GM23338 (cell line): ENCODE measurements around the gene MAVS. TPM values are rescaled to one million over a fixed set of nuclear protein-coding genes. Genes with fewer than 3 reads are reported as not detected.

ENCODE experiments used
- ATAC-seq: fragments of 200-7000 bp; cut with Tn5 transposase; 3 replicates; pipeline ENCODE4 v1.9.1; 2020
- DNase-seq: peaks from one replicate; pipeline ENCODE4 v3.0.0-alpha.2; 2015; ENCODE audit warnings: low spot score
- H2AFZ ChIP-seq: fragments of 200-600 bp; sonication (generic); 2 replicates; pipeline ENCODE4 v1.8.0; 2016; ENCODE audit warnings: antibody characterized with exemption, mild to moderate bottlenecking, moderate library complexity
- H3F3A ChIP-seq: fragments of 200-600 bp; sonication (generic); replicated peaks from 2 replicates; pipeline ENCODE4 v1.8.0; 2017; ENCODE audit warnings: antibody characterized with exemption, mixed run types, low read depth
- H3K27ac ChIP-seq: fragments of 200-600 bp; sonication (generic); 2 replicates; pipeline ENCODE4 v1.6.1; 2016; ENCODE audit warnings: low read depth
- H3K27me3 ChIP-seq: fragments of 200-600 bp; sonication (generic); 2 replicates; pipeline ENCODE4 v1.8.0; 2016; ENCODE audit warnings: mild to moderate bottlenecking, mixed run types, moderate library complexity; ENCODE audit not compliant: insufficient read depth
- H3K36me3 ChIP-seq: fragments of 200-600 bp; sonication (generic); 2 replicates; pipeline ENCODE4 v1.8.0; 2016; ENCODE audit warnings: mild to moderate bottlenecking; ENCODE audit not compliant: insufficient read depth
- H3K4me1 ChIP-seq: fragments of 200-600 bp; sonication (generic); 2 replicates; pipeline ENCODE4 v1.8.0; 2016; ENCODE audit warnings: mild to moderate bottlenecking, moderate library complexity; ENCODE audit not compliant: insufficient read depth
- H3K4me2 ChIP-seq: fragments of 200-600 bp; sonication (generic); 2 replicates; pipeline ENCODE4 v1.7.1; 2017; ENCODE audit warnings: mixed run types
- H3K4me3 ChIP-seq: fragments of 200-600 bp; sonication (generic); 2 replicates; pipeline ENCODE4 v1.6.1; 2016; ENCODE audit warnings: mixed run types
- H3K79me2 ChIP-seq: fragments of 200-600 bp; sonication (generic); replicated peaks from 2 replicates; pipeline ENCODE4 v1.8.0; 2017; ENCODE audit warnings: mild to moderate bottlenecking; ENCODE audit not compliant: insufficient read depth
- H3K9me2 ChIP-seq: fragments of 200-600 bp; sonication (generic); 2 replicates; pipeline ENCODE4 v1.8.0; 2017; ENCODE audit not compliant: insufficient read depth
- H4K20me1 ChIP-seq: fragments of 200-600 bp; sonication (generic); replicated peaks from 2 replicates; pipeline ENCODE4 v1.8.0; 2017; ENCODE audit warnings: mild to moderate bottlenecking; ENCODE audit not compliant: insufficient read depth
- H3K27ac Mint-ChIP-seq: 2 replicates; pipeline ENCODE4 v1.8.0; 2020; ENCODE audit warnings: inconsistent platforms, mild to moderate bottlenecking, moderate library complexity, mixed read lengths
- H3K27me3 Mint-ChIP-seq: 3 replicates; pipeline ENCODE4 v1.8.0; 2022; ENCODE audit warnings: low read depth, mild to moderate bottlenecking, moderate library complexity, mixed read lengths, inconsistent platforms; ENCODE audit not compliant: insufficient read depth, poor library complexity
- H3K36me3 Mint-ChIP-seq: 3 replicates; pipeline ENCODE4 v1.8.0; 2021; ENCODE audit warnings: low read depth, mild to moderate bottlenecking, inconsistent platforms, moderate library complexity, mixed read lengths
- H3K4me1 Mint-ChIP-seq: 3 replicates; pipeline ENCODE4 v1.8.0; 2020; ENCODE audit warnings: mild to moderate bottlenecking, inconsistent platforms, mixed read lengths
- H3K4me3 Mint-ChIP-seq: 3 replicates; pipeline ENCODE4 v1.8.0; 2021; ENCODE audit warnings: moderate library complexity, mild to moderate bottlenecking, inconsistent platforms, mixed read lengths
- H3K9me3 Mint-ChIP-seq: 3 replicates; pipeline ENCODE4 v1.8.0; 2020; ENCODE audit warnings: moderate library complexity, mild to moderate bottlenecking, inconsistent platforms, mixed read lengths
- CREB1 ChIP-seq: fragments of 250-450 bp; sonication (Bioruptor Pico); IDR thresholded peaks from 2 replicates; pipeline ENCODE4 v1.5.0; 2020; ENCODE audit warnings: low read depth, mild to moderate bottlenecking, moderate library complexity
- ETS1 ChIP-seq: IDR thresholded peaks from 2 replicates; pipeline ENCODE4 v1.6.1; 2016; ENCODE audit warnings: antibody characterized with exemption
- EZH2 ChIP-seq: fragments of 200-600 bp; sonication (generic); IDR thresholded peaks from one replicate; pipeline ENCODE4 v1.8.0; 2017; ENCODE audit warnings: antibody characterized with exemption, mild to moderate bottlenecking, low read depth; ENCODE audit not compliant: unreplicated experiment
- EZH2phosphoT487 ChIP-seq: fragments of 200-600 bp; sonication (generic); IDR thresholded peaks from one replicate; pipeline ENCODE4 v1.8.1; 2018; ENCODE audit warnings: antibody characterized with exemption; ENCODE audit not compliant: unreplicated experiment
- JUNB ChIP-seq: IDR thresholded peaks from one replicate; pipeline ENCODE4 v1.6.1; 2016; ENCODE audit warnings: antibody characterized with exemption; ENCODE audit not compliant: unreplicated experiment
- POLR2AphosphoS5 ChIP-seq: IDR thresholded peaks from 2 replicates; pipeline ENCODE4 v1.6.1; 2016; ENCODE audit warnings: antibody characterized with exemption, low read depth
- STAT1 ChIP-seq: IDR thresholded peaks from one replicate; pipeline ENCODE4 v1.6.1; 2016; ENCODE audit warnings: antibody characterized with exemption; ENCODE audit not compliant: unreplicated experiment
- ZNF114 ChIP-seq: fragments of 250-450 bp; sonication (Bioruptor Pico); IDR thresholded peaks from 2 replicates; pipeline ENCODE4 v1.5.0; 2020; ENCODE audit warnings: mild to moderate bottlenecking, moderate library complexity
- ZNF331 ChIP-seq: fragments of 250-450 bp; sonication (Bioruptor Pico); IDR thresholded peaks from 2 replicates; pipeline ENCODE4 v1.5.0; 2020; ENCODE audit warnings: low read depth, mild to moderate bottlenecking, moderate library complexity
- polyA plus RNA-seq: library from polyadenylated mRNA; unstranded; fragments of >200 nt; fragmentation: Nextera tagmentation; extraction: Ambion mirVana; gene quantifications from 2 replicates; pipeline ENCODE4 v1.2.1, GENCODE V29; 2016
- total RNA-seq: library from RNA; depleted of rRNA; stranded (reverse); fragments of >200 nt; shearing (Covaris generic); gene quantifications from 2 replicates; pipeline ENCODE4 v1.2.3, GENCODE V29; 2014
- TF ChIP-seq, protein P1 (sequence below): IDR thresholded peaks from one replicate; pipeline ENCODE4 v1.6.1; 2018; ENCODE audit warnings: antibody characterized with exemption; ENCODE audit not compliant: unreplicated experiment
- TF ChIP-seq, protein P2 (sequence below), 2 experiments: fragments of 200-600 bp in 1 of 2; sonication (generic) in 1 of 2; conservative IDR thresholded peaks; 2 replicates each; pipeline versions ENCODE4 v1.5.1 to v1.6.1; 2016 to 2017; ENCODE audit warnings: antibody characterized with exemption in 2 of 2, low read depth in 2 of 2, mild to moderate bottlenecking in 2 of 2, moderate library complexity in 1 of 2
- TF ChIP-seq, protein P3 (sequence below): fragments of 250-450 bp; sonication (Bioruptor Pico); IDR thresholded peaks from 2 replicates; pipeline ENCODE4 v1.5.0; 2020; ENCODE audit warnings: mild to moderate bottlenecking, moderate library complexity

MAVS gene
- total and polyA plus RNA-seq, 2 experiments from 2014 or later: 5.2 to 21.8 TPM

DNA sequence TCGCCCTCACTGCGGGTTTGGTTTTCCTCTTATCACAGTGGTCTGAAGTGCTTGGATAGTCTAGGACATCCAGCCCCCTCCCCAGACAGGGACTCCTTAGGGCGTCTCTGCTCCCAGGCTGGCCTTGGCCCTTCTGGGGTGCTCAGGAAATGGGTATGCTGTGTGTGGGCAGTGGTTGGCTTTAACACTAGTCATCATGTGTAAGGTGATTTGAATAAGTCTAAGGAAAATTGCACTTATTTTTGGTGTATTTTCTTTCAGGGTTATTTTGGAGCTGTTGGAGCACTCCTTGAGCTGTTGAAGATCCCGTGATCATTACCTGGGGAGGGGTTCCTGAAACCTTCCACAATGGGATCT lies 76.3 kb downstream of the MAVS start (continued):
- TF ChIP-seq, protein P1, sequence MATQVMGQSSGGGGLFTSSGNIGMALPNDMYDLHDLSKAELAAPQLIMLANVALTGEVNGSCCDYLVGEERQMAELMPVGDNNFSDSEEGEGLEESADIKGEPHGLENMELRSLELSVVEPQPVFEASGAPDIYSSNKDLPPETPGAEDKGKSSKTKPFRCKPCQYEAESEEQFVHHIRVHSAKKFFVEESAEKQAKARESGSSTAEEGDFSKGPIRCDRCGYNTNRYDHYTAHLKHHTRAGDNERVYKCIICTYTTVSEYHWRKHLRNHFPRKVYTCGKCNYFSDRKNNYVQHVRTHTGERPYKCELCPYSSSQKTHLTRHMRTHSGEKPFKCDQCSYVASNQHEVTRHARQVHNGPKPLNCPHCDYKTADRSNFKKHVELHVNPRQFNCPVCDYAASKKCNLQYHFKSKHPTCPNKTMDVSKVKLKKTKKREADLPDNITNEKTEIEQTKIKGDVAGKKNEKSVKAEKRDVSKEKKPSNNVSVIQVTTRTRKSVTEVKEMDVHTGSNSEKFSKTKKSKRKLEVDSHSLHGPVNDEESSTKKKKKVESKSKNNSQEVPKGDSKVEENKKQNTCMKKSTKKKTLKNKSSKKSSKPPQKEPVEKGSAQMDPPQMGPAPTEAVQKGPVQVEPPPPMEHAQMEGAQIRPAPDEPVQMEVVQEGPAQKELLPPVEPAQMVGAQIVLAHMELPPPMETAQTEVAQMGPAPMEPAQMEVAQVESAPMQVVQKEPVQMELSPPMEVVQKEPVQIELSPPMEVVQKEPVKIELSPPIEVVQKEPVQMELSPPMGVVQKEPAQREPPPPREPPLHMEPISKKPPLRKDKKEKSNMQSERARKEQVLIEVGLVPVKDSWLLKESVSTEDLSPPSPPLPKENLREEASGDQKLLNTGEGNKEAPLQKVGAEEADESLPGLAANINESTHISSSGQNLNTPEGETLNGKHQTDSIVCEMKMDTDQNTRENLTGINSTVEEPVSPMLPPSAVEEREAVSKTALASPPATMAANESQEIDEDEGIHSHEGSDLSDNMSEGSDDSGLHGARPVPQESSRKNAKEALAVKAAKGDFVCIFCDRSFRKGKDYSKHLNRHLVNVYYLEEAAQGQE: no peak
- TF ChIP-seq POLR2AphosphoS5 (no peak), EZH2 (no peak), CREB1 (no peak), ETS1 (no peak), EZH2phosphoT487 (no peak), ZNF331 (CRISPR knock-in tag) (no peak), STAT1 (no peak)
- TF ChIP-seq, protein P2, sequence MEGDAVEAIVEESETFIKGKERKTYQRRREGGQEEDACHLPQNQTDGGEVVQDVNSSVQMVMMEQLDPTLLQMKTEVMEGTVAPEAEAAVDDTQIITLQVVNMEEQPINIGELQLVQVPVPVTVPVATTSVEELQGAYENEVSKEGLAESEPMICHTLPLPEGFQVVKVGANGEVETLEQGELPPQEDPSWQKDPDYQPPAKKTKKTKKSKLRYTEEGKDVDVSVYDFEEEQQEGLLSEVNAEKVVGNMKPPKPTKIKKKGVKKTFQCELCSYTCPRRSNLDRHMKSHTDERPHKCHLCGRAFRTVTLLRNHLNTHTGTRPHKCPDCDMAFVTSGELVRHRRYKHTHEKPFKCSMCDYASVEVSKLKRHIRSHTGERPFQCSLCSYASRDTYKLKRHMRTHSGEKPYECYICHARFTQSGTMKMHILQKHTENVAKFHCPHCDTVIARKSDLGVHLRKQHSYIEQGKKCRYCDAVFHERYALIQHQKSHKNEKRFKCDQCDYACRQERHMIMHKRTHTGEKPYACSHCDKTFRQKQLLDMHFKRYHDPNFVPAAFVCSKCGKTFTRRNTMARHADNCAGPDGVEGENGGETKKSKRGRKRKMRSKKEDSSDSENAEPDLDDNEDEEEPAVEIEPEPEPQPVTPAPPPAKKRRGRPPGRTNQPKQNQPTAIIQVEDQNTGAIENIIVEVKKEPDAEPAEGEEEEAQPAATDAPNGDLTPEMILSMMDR (conservative IDR thresholded peaks at IDR 0.05; ENCODE audit: low read depth in 2 of 2): no peak

GRCh38 chr20:3923818-3924217 lies 77.2 kb downstream of the MAVS start:
- H3K36me3 ChIP-seq: peaks cover 22% of the 10 kb centered on the region; the same call in 1 of the 2 replicates
- no peak for ATAC-seq
- H4K20me1 ChIP-seq: peaks cover 67% of the 10 kb centered on the region
- H3K9me3 Mint-ChIP-seq: no peaks in the 10 kb centered on the region
- no peaks in the 10 kb centered on the region for H3K9me2 ChIP-seq
- H3K27me3 ChIP-seq: no peaks in the 10 kb centered on the region
- no peak overlapping the region for H2AFZ ChIP-seq
- H3K27ac ChIP-seq: peak overlapping the region; percentile 63; the same call in 1 of the 2 replicates
- peaks cover 28% of the 10 kb centered on the region for H3F3A ChIP-seq
- peak overlapping the region; percentile 50; the same call in 1 of the 2 replicates for H3K27ac Mint-ChIP-seq
- no peak overlapping the region for H3K4me2 ChIP-seq
- peaks cover 25% of the 10 kb centered on the region for H3K4me1 ChIP-seq
- no peak for DNase-seq
- H3K4me3 ChIP-seq: no peak overlapping the region
- peaks cover 61% of the 10 kb centered on the region for H3K36me3 Mint-ChIP-seq
- no peak overlapping the region; the same call in 2 of the 3 replicates for H3K4me3 Mint-ChIP-seq
- peaks cover 34% of the 10 kb centered on the region for H3K27me3 Mint-ChIP-seq
- peaks cover 50% of the 10 kb centered on the region for H3K4me1 Mint-ChIP-seq
- peaks cover 48% of the 10 kb centered on the region for H3K79me2 ChIP-seq
- TF ChIP-seq EZH2phosphoT487 (no peak), JUNB (no peak), ETS1 (no peak), ZNF114 (CRISPR knock-in tag) (no peak), EZH2 (no peak)
- TF ChIP-seq, protein P3, sequence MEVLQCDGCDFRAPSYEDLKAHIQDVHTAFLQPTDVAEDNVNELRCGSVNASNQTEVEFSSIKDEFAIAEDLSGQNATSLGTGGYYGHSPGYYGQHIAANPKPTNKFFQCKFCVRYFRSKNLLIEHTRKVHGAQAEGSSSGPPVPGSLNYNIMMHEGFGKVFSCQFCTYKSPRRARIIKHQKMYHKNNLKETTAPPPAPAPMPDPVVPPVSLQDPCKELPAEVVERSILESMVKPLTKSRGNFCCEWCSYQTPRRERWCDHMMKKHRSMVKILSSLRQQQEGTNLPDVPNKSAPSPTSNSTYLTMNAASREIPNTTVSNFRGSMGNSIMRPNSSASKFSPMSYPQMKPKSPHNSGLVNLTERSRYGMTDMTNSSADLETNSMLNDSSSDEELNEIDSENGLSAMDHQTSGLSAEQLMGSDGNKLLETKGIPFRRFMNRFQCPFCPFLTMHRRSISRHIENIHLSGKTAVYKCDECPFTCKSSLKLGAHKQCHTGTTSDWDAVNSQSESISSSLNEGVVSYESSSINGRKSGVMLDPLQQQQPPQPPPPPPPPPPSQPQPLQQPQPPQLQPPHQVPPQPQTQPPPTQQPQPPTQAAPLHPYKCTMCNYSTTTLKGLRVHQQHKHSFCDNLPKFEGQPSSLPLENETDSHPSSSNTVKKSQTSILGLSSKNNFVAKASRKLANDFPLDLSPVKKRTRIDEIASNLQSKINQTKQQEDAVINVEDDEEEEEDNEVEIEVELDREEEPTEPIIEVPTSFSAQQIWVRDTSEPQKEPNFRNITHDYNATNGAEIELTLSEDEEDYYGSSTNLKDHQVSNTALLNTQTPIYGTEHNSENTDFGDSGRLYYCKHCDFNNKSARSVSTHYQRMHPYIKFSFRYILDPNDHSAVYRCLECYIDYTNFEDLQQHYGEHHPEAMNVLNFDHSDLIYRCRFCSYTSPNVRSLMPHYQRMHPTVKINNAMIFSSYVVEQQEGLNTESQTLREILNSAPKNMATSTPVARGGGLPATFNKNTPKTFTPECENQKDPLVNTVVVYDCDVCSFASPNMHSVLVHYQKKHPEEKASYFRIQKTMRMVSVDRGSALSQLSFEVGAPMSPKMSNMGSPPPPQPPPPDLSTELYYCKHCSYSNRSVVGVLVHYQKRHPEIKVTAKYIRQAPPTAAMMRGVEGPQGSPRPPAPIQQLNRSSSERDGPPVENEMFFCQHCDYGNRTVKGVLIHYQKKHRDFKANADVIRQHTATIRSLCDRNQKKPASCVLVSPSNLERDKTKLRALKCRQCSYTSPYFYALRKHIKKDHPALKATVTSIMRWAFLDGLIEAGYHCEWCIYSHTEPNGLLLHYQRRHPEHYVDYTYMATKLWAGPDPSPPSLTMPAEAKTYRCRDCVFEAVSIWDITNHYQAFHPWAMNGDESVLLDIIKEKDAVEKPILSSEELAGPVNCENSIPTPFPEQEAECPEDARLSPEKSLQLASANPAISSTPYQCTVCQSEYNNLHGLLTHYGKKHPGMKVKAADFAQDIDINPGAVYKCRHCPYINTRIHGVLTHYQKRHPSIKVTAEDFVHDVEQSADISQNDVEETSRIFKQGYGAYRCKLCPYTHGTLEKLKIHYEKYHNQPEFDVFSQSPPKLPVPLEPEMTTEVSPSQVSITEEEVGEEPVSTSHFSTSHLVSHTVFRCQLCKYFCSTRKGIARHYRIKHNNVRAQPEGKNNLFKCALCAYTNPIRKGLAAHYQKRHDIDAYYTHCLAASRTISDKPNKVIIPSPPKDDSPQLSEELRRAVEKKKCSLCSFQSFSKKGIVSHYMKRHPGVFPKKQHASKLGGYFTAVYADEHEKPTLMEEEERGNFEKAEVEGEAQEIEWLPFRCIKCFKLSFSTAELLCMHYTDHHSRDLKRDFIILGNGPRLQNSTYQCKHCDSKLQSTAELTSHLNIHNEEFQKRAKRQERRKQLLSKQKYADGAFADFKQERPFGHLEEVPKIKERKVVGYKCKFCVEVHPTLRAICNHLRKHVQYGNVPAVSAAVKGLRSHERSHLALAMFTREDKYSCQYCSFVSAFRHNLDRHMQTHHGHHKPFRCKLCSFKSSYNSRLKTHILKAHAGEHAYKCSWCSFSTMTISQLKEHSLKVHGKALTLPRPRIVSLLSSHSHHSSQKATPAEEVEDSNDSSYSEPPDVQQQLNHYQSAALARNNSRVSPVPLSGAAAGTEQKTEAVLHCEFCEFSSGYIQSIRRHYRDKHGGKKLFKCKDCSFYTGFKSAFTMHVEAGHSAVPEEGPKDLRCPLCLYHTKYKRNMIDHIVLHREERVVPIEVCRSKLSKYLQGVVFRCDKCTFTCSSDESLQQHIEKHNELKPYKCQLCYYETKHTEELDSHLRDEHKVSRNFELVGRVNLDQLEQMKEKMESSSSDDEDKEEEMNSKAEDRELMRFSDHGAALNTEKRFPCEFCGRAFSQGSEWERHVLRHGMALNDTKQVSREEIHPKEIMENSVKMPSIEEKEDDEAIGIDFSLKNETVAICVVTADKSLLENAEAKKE (CRISPR knock-in tag): no peak
